Body of pancreas (tissue), 4 donors: ENCODE data around the gene FLRT2.

Experiments
- POLR2A ChIP-seq, 3 donors: fragments of 450-650 bp; IDR thresholded peaks; one replicate each; pipeline ENCODE4 v1.6.1; 2016; ENCODE audit warnings: antibody characterized with exemption in 3 of 3, mild to moderate bottlenecking in 2 of 3
- TF ChIP-seq, protein P1 (sequence below), 7 experiments: fragments of 450-650 bp in 4 of 7; fragments of 200-600 bp in 3 of 7; sonication (generic) in 3 of 7; IDR thresholded peaks; one replicate each; pipeline ENCODE4 v1.5.1; 2016 to 2019; ENCODE audit warnings: antibody characterized with exemption in 7 of 7

DNA sequence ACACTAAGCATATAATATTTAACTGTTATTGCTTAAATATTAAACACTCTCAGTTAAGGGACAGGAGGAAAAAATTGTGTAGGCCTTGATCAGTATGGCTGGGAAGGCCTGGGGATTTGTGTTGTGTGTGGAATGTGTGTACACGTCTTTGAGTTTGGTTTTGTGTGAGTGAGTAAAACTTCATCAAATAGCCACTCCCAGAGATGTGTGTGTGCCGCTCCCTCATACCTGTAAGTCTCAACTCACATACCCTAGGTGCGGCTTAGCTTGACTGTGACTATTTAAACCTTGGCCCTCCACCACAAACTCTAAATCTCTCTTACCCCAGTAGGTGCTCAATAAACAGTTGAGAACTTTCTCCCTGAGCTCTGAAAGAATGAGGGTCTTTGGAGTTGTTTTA lies 64.3 kb downstream of the FLRT2 start:
- TF ChIP-seq, protein P1, sequence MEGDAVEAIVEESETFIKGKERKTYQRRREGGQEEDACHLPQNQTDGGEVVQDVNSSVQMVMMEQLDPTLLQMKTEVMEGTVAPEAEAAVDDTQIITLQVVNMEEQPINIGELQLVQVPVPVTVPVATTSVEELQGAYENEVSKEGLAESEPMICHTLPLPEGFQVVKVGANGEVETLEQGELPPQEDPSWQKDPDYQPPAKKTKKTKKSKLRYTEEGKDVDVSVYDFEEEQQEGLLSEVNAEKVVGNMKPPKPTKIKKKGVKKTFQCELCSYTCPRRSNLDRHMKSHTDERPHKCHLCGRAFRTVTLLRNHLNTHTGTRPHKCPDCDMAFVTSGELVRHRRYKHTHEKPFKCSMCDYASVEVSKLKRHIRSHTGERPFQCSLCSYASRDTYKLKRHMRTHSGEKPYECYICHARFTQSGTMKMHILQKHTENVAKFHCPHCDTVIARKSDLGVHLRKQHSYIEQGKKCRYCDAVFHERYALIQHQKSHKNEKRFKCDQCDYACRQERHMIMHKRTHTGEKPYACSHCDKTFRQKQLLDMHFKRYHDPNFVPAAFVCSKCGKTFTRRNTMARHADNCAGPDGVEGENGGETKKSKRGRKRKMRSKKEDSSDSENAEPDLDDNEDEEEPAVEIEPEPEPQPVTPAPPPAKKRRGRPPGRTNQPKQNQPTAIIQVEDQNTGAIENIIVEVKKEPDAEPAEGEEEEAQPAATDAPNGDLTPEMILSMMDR (IDR thresholded peaks at IDR 0.05) = no peak
- no peak for TF ChIP-seq POLR2A (IDR thresholded peaks at IDR 0.05)
